Raji (cell line): Measurements from ENCODE around the gene NRARP.

Source experiments
- POLR2A ChIP-seq: IDR thresholded peaks from 2 replicates; pipeline ENCODE4 v1.6.1; 2011; ENCODE audit warnings: low read depth, low read length, control low read depth; ENCODE audit not compliant: insufficient read depth

NRARP gene

GRCh38 chr9:137314561-137315560 is 12.8 kb upstream of the NRARP start:
- no peak for TF ChIP-seq POLR2A

GRCh38 chr9:137313956-137314560 is 12.0 kb upstream of the NRARP start:
- no peak for TF ChIP-seq POLR2A

GRCh38 chr9:137313326-137313936 is 11.4 kb upstream of the NRARP start:
- no peak for TF ChIP-seq POLR2A

GRCh38 chr9:137312852-137313325 is 10.8 kb upstream of the NRARP start:
- no peak for TF ChIP-seq POLR2A

GRCh38 chr9:137311986-137312851 is 10.1 kb upstream of the NRARP start:
- no peak for TF ChIP-seq POLR2A

GRCh38 chr9:137311171-137311985 is 9.3 kb upstream of the NRARP start:
- no peak for TF ChIP-seq POLR2A

- TF ChIP-seq POLR2A: no peak
Observed at GRCh38 chr9:137310189-137311052, 8.3 kb upstream of the NRARP start.

- TF ChIP-seq POLR2A: no peak
Observed at GRCh38 chr9:137309368-137310188, 7.5 kb upstream of the NRARP start.

GRCh38 chr9:137308057-137308619 is 6.1 kb upstream of the NRARP start:
- TF ChIP-seq POLR2A: no peak

GRCh38 chr9:137307255-137308056 is 5.4 kb upstream of the NRARP start:
- no peak for TF ChIP-seq POLR2A

- TF ChIP-seq POLR2A: no peak
Observed at GRCh38 chr9:137306850-137307254, 4.8 kb upstream of the NRARP start.
